ENCODE data around the gene ZCCHC7. TPM values are rescaled to one million over a fixed set of nuclear protein-coding genes. Genes with fewer than 3 reads are reported as not detected.
"Not testable (repeated sequence)": the region's sequence is repeated elsewhere in the genome, so short reads cannot be mapped to it uniquely, and the experiment has no call there.

The ZCCHC7 gene
- polyA plus RNA-seq, 1 donor from 2014 or later: 10.9 TPM

- no peaks in the 10 kb centered on the region for H3K79me2 ChIP-seq (replicated peaks; ENCODE audit: insufficient read depth, low read length)
- peaks cover 4% of the 10 kb centered on the region for H3K9me3 ChIP-seq (ENCODE audit: low read length)
- no peak overlapping the region for H2AFZ ChIP-seq (ENCODE audit: low read depth, low read length)
- no peaks in the 10 kb centered on the region for H4K20me1 ChIP-seq (ENCODE audit: insufficient read depth)
- no peaks in the 10 kb centered on the region for H3K9me2 ChIP-seq (ENCODE audit: insufficient read depth, low read length)
- no peak overlapping the region for H3K4me2 ChIP-seq (ENCODE audit: low read length)
- H3K9ac ChIP-seq (ENCODE audit: low read length): no peak overlapping the region
- no peak overlapping the region for H3K27ac ChIP-seq (ENCODE audit: low read length)
- H3K36me3 ChIP-seq (ENCODE audit: insufficient read depth, low read length): no peaks in the 10 kb centered on the region
- H3K4me3 ChIP-seq (ENCODE audit: low read length): no peak overlapping the region
- H3K27me3 ChIP-seq (ENCODE audit: insufficient read depth, low read depth, low read length): no peaks in the 10 kb centered on the region
- H3F3A ChIP-seq (ENCODE audit: insufficient read depth, low read length, poor library complexity, severe bottlenecking): no peaks in the 10 kb centered on the region
- no peak for TF ChIP-seq REST (IDR thresholded peaks at IDR 0.05; ENCODE audit: borderline replicate concordance)
Observed at GRCh38 chr9:37105234-37105633, 15.1 kb upstream of the ZCCHC7 start.

- H3F3A ChIP-seq (ENCODE audit: insufficient read depth, low read length, poor library complexity, severe bottlenecking): no peaks in the 10 kb centered on the region
- H3K9me3 ChIP-seq (ENCODE audit: low read length): peaks cover 4% of the 10 kb centered on the region
- no peak overlapping the region for H3K4me2 ChIP-seq (ENCODE audit: low read length)
- no peak overlapping the region for H3K4me3 ChIP-seq (ENCODE audit: low read length)
- no peak overlapping the region for H2AFZ ChIP-seq (ENCODE audit: low read depth, low read length)
- no peak overlapping the region for H3K27ac ChIP-seq (ENCODE audit: low read length)
- H3K27me3 ChIP-seq (ENCODE audit: insufficient read depth, low read depth, low read length): no peaks in the 10 kb centered on the region
- H4K20me1 ChIP-seq (ENCODE audit: insufficient read depth): no peaks in the 10 kb centered on the region
- H3K79me2 ChIP-seq (replicated peaks; ENCODE audit: insufficient read depth, low read length): no peaks in the 10 kb centered on the region
- H3K9me2 ChIP-seq (ENCODE audit: insufficient read depth, low read length): no peaks in the 10 kb centered on the region
- TF ChIP-seq REST (IDR thresholded peaks at IDR 0.05; ENCODE audit: borderline replicate concordance): no peak
- TF ChIP-seq CTCF (IDR thresholded peaks at IDR 0.05; ENCODE audit: poor library complexity, severe bottlenecking): no peak
- no peak for TF ChIP-seq MXI1 (conservative IDR thresholded peaks at IDR 0.05; ENCODE audit: poor library complexity, severe bottlenecking)
- no peak for TF ChIP-seq POLR2AphosphoS5 (IDR thresholded peaks at IDR 0.05)
- TF ChIP-seq SMC3 (conservative IDR thresholded peaks at IDR 0.05; ENCODE audit: poor library complexity): no peak
- TF ChIP-seq RAD21 (conservative IDR thresholded peaks at IDR 0.05): no peak
- no peak for TF ChIP-seq TAF1 (IDR thresholded peaks at IDR 0.05; ENCODE audit: low read depth)
- TF ChIP-seq EZH2 (IDR thresholded peaks at IDR 0.05; ENCODE audit: borderline replicate concordance, insufficient read depth, low read length, poor library complexity, severe bottlenecking): no peak
- TF ChIP-seq EP300 (conservative IDR thresholded peaks at IDR 0.05; ENCODE audit: poor library complexity, severe bottlenecking): no peak
- H3K9ac ChIP-seq (ENCODE audit: low read length): no peak overlapping the region
- no peaks in the 10 kb centered on the region for H3K36me3 ChIP-seq (ENCODE audit: insufficient read depth, low read length)
Observed at GRCh38 chr9:37107701-37108100, 12.7 kb upstream of the ZCCHC7 start.

- H3K27me3 ChIP-seq (ENCODE audit: insufficient read depth, low read depth, low read length); H3K79me2 ChIP-seq (replicated peaks; ENCODE audit: insufficient read depth, low read length); H3K4me2 ChIP-seq (ENCODE audit: low read length); H3F3A ChIP-seq (ENCODE audit: insufficient read depth, low read length, poor library complexity, severe bottlenecking); H3K27ac ChIP-seq (ENCODE audit: low read length); H3K36me3 ChIP-seq (ENCODE audit: insufficient read depth, low read length); H4K20me1 ChIP-seq (ENCODE audit: insufficient read depth); H3K9me3 ChIP-seq (ENCODE audit: low read length); H3K4me3 ChIP-seq (ENCODE audit: low read length); H2AFZ ChIP-seq (ENCODE audit: low read depth, low read length); H3K9me2 ChIP-seq (ENCODE audit: insufficient read depth, low read length); H3K9ac ChIP-seq (ENCODE audit: low read length): not testable (repeated sequence)
Observed at GRCh38 chr9:37114442-37114841, 5.9 kb upstream of the ZCCHC7 start.

Measured in neural cell (in vitro differentiated cells).